Measurements from ENCODE around the gene BCL6B. TPM values are rescaled to one million over a fixed set of nuclear protein-coding genes. Genes with fewer than 3 reads are reported as not detected.

The BCL6B gene
- total RNA-seq, 2 donors from 2014 or later = 6.1 to 9.2 TPM

DNA sequence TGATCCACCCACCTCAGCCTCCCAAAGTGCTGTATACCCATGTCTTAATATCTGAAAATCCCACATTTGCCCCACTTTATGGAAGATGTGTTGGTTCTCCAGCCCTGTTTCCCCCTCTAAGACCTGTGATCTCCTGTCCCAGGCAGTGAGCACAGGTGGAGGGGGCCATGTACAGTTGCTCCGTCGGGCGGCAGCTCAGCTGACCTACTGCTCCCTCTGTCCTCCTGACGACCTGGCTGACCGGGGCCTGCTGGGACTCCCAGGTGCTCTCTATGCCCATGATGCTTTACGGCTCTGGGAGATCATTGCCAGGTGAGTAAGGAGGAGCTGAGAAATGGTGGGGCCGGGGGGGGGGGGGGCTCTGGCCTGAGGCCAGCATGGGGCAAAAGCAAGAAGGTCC is 17.1 kb upstream of the BCL6B start:
- Histone ChIP-seq H3K27ac (no peak overlapping the region), H3K4me1 (peaks cover 0 to 13% of the 10 kb centered on the region in 2 donors), H3K9me3 (no peaks in the 10 kb centered on the region), H3K4me3 (no peak overlapping the region), H3K27me3 (no peaks in the 10 kb centered on the region), H3K36me3 (peaks cover 16% of the 10 kb centered on the region)
- TF ChIP-seq, protein P1, sequence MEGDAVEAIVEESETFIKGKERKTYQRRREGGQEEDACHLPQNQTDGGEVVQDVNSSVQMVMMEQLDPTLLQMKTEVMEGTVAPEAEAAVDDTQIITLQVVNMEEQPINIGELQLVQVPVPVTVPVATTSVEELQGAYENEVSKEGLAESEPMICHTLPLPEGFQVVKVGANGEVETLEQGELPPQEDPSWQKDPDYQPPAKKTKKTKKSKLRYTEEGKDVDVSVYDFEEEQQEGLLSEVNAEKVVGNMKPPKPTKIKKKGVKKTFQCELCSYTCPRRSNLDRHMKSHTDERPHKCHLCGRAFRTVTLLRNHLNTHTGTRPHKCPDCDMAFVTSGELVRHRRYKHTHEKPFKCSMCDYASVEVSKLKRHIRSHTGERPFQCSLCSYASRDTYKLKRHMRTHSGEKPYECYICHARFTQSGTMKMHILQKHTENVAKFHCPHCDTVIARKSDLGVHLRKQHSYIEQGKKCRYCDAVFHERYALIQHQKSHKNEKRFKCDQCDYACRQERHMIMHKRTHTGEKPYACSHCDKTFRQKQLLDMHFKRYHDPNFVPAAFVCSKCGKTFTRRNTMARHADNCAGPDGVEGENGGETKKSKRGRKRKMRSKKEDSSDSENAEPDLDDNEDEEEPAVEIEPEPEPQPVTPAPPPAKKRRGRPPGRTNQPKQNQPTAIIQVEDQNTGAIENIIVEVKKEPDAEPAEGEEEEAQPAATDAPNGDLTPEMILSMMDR (IDR thresholded peaks at IDR 0.05) = no peak
- no peak for DNase-seq (ENCODE audit: low spot score)

DNA sequence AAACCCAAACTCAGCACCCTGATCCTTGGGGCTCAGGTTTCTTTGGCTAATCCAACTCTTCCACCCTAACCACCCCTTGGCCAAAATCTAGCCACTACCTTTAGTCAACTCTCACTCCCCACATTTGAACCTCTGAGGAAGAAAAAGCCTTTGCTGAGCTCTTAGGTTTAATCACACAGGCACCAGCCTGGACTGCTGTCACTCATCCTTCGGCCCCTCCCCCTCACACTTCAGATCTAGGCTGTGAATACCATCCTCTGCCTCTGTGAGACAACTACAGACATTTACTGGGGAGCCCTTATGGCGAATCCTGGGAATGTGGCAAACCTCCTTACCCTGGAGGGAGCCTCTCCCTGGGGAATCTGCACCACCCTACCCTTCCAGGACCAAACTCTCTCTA is 15.7 kb upstream of the BCL6B start:
- Histone ChIP-seq H3K9me3 (no peaks in the 10 kb centered on the region), H3K4me1 (peaks cover 0 to 24% of the 10 kb centered on the region in 2 donors), H3K4me3 (no peak overlapping the region), H3K27ac (no peak overlapping the region), H3K36me3 (peaks cover 3% of the 10 kb centered on the region), H3K27me3 (no peaks in the 10 kb centered on the region)
- DNase-seq (ENCODE audit: low spot score) = no peak
- TF ChIP-seq, protein P1 (IDR thresholded peaks at IDR 0.05) = no peak

DNA sequence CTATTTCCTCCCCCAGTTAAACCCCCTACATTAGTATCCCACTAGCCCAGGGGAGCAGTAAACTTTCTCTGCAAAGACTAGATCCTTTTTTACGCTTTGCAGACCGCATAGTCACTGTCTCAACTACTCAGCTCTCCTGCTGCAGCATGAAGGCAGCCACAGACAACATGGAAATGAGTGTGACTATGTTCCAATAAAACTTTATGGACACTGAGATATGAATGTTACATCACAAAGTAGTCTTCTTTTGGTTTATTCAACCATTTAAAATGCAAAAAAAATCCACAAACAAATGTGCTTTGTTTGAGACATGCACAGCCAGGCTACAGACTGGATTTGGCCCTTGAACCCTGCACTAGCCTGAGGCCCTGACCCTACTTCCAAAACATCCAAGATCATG is 12.3 kb upstream of the BCL6B start:
- Histone ChIP-seq H3K4me1 (peaks cover 0 to 42% of the 10 kb centered on the region in 2 donors), H3K27ac (no peak overlapping the region), H3K4me3 (no peak overlapping the region), H3K36me3 (no peaks in the 10 kb centered on the region), H3K9me3 (no peaks in the 10 kb centered on the region), H3K27me3 (no peaks in the 10 kb centered on the region)
- TF ChIP-seq, protein P1 (IDR thresholded peaks at IDR 0.05) = no peak
- no peak for DNase-seq (ENCODE audit: low spot score)

DNA sequence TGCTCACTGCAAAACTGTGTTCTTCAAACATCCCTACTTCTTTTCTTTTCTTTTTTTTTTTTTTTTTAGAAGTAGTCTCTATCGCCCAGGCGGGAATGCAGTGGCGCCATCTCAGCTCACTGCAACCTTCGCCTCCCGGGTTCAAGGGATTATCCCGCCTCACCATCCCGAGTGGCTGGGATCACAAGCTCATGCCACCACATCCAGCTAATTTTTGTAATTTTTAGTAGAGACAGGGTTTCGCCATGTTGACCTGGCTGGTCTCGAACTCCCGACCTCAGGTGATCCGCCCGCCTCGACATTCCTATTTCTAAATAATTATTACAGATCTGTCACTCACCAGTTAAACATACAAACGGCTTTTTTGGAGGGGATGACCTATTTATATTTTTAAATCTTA is 11.4 kb upstream of the BCL6B start:
- TF ChIP-seq, protein P1 (IDR thresholded peaks at IDR 0.05) = no peak
- H3K4me3 ChIP-seq = peak overlapping the region; percentile 72 to 95
- H3K9me3 ChIP-seq = no peaks in the 10 kb centered on the region
- no peaks in the 10 kb centered on the region for H3K27me3 ChIP-seq
- peak overlapping the region; percentile 93 to 97 for H3K27ac ChIP-seq
- H3K36me3 ChIP-seq = peaks cover 1% of the 10 kb centered on the region
- peaks cover 0 to 51% of the 10 kb centered on the region in 2 donors for H3K4me1 ChIP-seq
- no peak for DNase-seq (ENCODE audit: low spot score)

DNA sequence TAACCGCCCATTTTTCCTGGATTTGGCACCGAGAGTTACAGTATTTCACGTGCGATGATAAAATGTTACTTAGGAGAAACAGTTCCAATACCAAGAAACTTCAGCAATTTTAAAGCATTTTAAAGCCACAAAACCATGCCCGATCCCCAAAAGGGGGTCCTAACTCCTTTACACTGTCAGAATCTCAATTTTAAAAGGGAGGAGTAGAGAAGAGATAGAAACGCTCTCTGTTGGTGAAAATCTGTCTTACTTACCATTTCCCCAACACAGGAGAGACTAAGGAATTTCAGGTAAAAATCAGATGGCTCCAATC is 11.0 kb upstream of the BCL6B start:
- no peak for DNase-seq (ENCODE audit: low spot score)
- peak overlapping the region; percentile 72 to 95 for H3K4me3 ChIP-seq
- H3K27me3 ChIP-seq = no peaks in the 10 kb centered on the region
- peaks cover 6% of the 10 kb centered on the region for H3K36me3 ChIP-seq
- peak overlapping the region; percentile 93 to 97 for H3K27ac ChIP-seq
- TF ChIP-seq, protein P1 (IDR thresholded peaks at IDR 0.05) = no peak
- no peaks in the 10 kb centered on the region for H3K9me3 ChIP-seq
- H3K4me1 ChIP-seq = peaks cover 0 to 56% of the 10 kb centered on the region in 2 donors

DNA sequence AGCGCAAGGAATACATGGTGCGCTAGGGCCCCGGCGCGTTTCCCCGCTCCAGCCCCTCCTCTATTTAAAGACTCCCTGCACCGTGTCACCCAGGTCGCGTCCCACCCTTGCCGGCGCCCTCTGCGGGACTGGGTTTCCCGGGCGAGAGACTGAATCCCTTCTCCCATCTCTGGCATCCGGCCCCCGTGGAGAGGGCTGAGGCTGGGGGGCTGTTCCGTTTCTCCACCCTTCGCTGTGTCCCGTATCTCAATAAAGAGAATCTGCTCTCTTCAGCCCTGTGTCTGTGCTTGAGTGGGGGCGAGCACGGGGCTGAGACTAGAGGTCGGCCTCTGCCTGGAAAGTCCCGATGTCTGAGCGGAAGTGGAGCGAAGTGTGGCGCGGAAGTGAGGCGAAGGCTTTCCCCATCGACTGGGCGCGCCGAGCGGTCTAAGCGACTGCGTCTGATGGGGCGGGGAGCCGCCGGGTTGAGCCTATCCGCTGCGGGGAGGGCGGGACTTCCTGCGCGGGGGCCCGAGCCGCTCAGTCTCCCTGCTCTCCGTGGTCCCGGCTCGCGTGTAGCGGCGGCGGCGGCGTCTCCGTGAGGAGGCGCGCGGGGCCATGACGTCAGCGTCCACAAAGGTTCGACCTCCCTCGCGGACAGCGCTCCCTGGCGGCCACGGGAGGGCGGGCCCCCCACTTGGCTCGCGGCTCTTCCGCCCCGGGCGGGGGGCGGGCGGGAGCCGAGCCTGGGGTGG is 8.4 kb upstream of the BCL6B start:
- H3K36me3 ChIP-seq = peaks cover 7% of the 10 kb centered on the region
- peak overlapping the region; percentile 93 to 97 for H3K27ac ChIP-seq
- H3K4me3 ChIP-seq = peak overlapping the region; percentile 72 to 95
- DNase-seq (ENCODE audit: low spot score) = peak; percentile 98
- no peaks in the 10 kb centered on the region for H3K27me3 ChIP-seq
- TF ChIP-seq, protein P1 (IDR thresholded peaks at IDR 0.05) = peak; percentile 89
- peaks cover 0 to 80% of the 10 kb centered on the region in 2 donors for H3K4me1 ChIP-seq
- H3K9me3 ChIP-seq = no peaks in the 10 kb centered on the region
